NCI-H1092 treated with DMSO at 0.1 percent for 48 hours (cell line): ENCODE results near the gene FRYL.
A peak's percentile ranks its signal among the peaks of the same experiment; 100 is the strongest.
"Not testable (repeated sequence)": the region's sequence is repeated elsewhere in the genome, so short reads cannot be mapped to it uniquely, and the experiment has no call there.

ENCODE experiments used
- DNase-seq: peaks from one replicate; lab custom pipeline; 2025; lab: John Stamatoyannopoulos, UW

Gene FRYL

DNA sequence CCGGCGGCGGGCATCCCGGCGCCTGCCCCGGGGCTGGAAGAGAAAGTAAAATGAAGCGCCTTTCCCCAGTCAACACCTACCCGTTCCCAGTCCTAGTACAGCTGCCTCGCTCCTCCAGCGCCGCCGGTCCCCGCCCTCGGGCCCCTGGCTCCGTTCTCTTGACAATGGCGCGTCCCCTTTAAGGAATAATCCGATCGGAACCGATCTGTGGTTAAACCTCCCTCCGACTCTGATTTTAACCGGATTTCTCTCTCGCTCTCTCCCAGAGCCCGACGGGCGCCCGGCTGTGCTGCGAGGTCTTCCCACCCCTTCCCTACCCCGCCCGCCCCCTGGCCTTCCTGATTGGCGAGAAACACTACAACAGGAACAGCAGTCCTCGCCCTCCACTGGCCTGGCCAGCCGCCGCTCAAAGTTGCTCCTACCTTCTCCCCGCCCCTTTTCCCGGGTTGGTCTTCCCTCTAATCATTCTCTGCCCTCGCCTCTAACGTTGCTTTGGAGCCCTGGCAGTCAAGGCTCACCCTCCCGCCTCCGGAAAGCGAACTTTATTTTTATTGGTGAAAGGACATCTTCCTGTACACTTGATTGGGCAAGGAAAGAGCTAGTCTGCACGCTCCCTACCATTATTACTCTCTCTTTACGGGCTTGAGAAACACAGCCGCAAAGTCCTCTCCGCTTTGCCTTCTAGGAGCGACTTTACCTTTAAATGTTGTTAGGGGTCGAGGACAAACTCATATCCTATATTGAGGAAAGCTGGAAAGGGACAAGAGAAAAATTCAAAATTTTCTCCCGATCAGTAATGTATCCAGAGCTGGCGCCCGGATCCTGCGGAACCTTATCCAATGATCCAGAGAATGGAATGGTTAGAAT is at the start of gene FRYL:
FRYL (minus strand) TSS at position 282 of the 867 bp plus-strand sequence. CDS start 145,869 bp downstream, outside the sequence.
- peak; percentile 100 for DNase-seq

DNA sequence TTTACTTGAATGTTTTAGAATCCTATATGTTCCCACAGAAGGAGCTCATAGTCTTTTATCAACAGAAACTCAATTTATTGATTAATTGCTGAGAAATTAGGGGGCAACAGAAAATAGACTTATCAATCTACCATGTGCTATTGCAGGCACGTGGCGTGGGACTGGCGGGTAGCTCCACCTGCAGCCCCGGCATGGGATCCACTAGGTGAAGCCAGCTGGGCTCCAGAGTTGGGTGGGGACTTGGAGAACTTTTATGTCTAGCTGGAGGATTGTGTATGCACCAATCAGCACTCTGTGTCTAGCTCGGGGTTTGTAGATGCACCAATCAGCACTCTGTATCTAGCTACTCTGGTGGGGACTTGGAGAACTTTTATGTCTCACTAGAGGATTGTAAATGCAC is 47.5 kb upstream of the FRYL start:
- DNase-seq = no peak

DNA sequence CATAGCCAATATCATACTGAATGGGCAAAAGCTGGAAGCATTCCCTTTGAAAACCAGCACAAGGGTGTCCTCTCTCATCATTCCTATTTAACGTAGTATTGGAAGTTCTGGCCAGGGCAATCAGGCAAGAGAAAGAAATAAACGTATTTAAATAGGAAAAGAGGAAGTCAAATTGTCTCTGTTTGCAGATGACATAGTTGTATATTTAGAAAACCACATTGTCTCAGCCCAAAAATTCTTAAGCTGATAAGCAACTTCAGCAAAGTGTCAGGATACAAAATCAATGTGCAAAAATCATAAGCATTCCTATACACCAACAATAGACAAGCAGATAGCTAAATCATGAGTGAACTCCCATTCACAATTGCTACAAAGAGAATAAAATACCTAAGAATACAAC is 41.4 kb upstream of the FRYL start:
- not testable (repeated sequence) for DNase-seq

DNA sequence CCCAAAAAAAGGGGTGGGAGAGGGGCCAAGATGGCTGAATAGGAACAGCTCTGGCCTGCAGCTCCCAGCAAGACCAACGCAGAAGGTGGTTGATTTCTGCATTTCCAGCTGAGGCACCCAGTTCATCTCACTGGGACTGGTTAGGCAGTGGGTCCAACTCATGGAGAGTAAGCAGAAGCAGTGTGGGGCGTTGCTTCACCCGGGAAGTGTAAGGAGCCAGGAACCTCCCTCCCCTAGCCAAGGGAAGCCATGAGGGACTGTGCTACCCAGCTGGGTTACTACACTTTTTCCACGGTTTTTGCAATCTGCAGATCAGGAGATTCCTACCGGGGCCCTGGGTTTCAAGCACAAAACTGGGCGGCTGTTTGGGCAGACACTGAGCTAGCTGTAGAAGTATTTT is 36.9 kb upstream of the FRYL start:
- no peak for DNase-seq

DNA sequence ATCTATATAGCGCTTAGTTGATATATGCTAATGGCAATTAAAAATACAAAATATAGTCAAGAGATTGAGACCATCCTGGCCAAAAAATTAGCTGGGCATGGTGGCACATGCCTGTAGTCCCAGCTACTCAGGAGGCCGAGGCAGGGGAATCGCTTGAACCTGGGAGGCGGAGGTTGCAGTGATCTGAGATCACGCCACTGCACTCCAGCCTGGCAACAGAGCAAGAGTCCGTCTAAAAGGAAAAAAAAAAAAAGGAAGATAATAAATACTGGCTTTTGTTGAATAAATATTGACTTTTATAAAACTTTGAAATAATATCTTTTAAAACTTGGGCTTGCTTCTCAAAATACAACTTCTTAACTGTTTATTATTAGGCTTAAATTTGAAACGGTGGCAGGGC is 36.2 kb upstream of the FRYL start:
- not testable (repeated sequence) for DNase-seq

DNA sequence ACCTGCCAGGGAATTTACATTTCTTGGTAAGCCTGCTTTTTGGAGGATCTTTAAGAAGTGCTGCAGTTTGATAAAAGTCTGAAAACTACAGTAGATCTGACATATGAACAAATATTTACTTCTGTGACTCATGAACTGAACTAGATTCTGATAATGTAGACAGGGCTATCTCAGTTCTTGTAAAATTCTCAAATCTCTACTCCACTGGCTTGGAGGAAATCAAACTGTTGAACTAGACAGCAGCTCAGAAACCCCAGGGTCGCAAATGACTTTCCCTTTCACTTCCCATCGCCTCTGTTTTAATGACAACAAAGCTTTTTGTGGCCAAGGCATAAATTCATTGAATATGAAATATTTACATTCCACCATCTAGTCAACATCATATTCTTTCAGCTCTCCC is 35.4 kb upstream of the FRYL start:
- no peak for DNase-seq

DNA sequence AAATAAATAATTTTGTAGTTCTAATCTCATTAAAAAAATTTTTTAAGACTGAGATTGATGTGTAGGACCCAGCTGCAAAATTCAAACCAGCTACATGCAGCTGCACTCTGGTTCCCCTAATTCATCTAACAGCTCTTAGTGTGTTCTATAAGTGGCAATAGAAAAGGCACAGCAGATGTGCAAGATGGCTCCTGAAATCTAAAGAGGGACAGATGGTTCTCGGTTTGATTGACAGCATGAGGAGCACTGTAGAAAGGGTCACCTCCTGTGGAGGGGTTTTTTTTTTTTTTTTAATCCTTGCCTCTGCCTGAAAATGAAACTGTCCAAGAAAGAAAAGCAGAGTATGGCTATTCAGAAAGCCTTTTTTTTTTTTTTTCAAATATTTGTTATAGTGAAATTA is 33.9 kb upstream of the FRYL start:
- DNase-seq = peak; percentile 42

DNA sequence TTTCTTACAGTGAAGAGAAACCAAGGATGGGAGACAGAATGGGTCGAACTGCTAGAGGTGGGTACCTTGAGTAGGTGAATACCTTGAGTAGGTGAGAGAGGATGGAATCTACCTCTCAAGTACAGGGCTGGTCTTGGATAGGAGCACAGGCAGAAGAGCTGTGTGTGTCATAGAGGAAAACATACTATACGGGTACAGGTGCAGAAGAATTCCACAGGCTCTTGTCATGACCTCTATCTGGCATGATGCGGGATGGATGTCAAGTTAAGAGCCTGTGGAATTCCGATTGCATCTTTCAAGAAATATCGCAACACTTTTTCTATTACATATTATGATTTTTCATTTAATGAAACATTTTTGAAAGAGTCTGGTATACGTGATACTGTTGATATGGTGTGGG is 32.8 kb upstream of the FRYL start:
- DNase-seq = no peak

DNA sequence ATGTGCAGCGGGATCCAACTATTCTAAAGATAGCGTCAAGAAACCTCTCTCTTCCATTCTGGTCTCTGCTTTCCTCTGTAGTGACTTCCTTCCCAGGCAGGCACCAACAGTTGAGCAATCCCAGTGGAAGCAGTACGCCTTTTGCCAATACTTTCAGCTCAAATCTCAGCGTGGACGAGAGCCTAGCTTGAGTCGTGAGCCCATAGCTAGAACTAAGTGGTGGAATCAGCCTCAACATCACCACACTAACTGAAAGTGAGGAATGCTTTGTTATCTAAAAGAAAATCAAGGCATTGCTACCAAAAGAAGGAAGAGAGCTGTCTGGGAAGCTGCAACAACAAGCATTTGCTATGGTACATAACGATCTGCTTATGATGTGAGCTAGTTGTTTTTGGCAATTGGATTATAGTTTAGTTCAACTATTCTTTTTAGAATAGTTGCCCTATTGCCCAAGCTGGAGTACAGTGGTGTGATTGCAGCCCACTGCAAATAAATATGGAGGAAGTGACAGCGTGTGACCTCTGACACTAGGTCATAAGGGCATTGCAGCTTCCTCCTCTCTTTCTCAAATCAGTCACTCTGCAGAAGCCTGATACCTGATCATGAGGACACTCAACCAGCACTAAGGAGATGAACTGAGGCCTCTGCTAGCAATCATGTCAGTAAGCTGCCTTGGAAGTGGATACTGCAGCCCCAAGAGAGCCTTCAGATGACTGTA is 24.7 kb upstream of the FRYL start:
- DNase-seq = no peak

DNA sequence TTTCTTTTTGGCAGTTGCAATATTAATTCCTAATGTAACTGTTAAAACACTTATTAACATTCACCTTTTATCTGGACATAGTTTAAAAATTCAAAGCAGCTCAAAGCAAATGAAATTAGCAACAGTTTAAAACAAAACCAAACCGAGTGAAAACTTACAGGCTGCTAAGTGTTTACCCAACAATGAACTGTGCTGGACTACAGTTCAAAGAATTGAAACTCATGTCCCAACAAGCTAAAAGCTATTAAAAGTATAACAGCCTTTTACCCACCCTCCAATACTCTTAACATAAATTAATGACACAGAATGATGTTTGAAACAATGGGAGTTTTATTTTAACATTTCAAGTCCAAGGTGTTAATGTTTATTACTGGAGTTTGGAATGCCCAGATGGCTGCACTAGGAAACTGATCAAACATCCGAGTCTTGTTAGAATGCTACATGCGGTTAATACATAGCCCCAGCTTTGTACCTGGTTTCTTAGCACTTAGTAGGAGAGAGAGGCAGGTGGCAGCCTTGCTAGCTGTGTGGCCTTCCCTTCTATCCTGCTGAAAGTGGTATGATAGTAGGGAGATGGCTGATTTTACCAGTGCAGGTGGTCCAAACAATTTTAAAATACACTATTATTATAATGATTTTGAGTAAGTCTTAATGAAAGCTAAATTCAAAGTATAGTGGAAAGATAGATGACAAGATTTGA is 21.1 kb upstream of the FRYL start:
- no peak for DNase-seq

DNA sequence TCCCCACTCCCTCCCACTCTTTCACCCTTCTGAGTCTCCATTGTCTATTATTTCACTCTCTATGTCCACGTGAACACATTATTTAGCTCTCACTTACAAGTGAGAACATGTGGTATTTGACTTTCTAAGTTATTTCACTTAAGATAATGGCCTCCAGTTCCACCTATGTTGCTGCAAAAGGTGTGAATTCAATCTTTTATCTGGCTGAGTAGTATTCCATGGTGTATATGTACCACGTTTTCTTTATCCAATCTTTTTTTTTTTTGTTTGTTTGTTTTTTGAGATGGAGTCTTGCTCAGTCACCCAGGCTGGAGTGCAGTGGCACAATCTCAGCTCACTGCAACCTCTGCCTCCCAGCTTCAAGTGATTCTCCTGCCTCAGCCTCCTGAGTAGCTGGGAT is 20.1 kb upstream of the FRYL start:
- not testable (repeated sequence) for DNase-seq

DNA sequence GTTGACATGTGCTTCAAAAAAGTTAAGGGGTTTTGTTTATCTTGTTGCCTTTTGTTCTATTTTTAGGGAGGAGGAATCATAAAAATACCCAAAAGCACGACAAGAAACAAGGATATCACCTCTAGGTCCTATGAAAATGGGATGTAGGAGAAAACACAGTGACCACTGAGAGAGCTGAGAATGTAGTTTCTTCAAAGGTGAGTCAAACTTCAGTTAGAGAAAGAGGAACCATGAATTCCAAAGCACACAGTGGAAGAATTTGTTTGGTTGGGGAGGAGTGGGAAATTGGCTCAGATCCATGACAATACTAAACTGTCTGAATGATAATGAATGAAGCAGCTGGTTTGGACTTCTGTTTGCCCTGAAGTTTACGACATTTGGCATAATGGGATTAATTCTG is 19.1 kb upstream of the FRYL start:
- no peak for DNase-seq

DNA sequence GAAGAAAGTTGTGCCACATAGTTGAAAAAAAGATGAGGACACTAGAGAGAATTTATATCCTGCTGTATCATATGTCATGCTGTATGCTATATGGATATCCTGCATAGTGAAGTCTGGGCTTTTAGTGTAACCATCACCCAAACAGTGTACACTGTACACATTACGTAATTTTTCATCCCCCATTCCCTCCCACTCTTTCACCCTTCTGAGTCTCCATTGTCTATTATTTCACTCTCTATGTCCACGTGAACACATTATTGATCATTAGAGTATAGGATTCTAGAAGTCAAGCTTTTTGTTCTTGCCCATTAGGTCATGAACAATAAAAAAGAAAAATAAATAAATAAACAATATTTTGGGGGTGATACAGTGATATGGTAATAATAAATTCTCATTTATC is 18.0 kb upstream of the FRYL start:
- DNase-seq = no peak

DNA sequence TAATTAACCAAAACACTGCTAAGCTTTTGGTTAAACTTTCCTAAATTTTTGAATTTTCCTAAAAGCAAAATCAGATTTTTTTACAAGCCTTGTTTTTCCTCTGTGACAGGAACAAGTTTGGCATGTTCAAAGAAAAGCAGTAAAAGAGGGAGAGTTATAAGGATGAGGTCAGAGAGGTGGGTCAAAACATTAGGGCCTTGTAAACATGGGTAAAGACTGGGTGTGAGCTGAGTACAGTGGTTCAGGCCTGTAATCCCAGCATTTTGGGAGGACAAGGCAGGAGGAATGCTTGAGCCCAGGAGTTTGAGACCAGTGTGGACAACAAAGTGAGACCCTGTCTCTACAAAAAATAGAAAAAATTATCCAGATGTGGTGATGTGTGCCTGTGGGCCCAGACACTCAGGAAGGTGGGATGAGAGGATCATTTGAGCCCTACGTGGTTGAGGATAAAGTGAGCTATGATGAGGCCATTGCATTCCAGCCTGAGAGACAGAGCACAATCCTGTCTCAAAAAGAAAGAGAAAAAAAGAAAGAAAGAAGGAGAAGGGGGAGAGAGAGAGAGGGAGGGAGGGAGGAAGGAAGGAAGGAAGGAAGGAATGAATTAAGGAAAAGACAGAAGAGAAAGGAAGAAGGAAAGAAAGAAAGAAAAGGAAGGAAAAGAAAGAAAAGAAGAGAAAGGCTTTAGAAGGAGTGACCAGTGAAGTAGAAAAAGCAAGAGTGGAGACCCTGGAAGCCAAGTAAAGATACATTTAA is 17.0 kb upstream of the FRYL start:
- no peak for DNase-seq

DNA sequence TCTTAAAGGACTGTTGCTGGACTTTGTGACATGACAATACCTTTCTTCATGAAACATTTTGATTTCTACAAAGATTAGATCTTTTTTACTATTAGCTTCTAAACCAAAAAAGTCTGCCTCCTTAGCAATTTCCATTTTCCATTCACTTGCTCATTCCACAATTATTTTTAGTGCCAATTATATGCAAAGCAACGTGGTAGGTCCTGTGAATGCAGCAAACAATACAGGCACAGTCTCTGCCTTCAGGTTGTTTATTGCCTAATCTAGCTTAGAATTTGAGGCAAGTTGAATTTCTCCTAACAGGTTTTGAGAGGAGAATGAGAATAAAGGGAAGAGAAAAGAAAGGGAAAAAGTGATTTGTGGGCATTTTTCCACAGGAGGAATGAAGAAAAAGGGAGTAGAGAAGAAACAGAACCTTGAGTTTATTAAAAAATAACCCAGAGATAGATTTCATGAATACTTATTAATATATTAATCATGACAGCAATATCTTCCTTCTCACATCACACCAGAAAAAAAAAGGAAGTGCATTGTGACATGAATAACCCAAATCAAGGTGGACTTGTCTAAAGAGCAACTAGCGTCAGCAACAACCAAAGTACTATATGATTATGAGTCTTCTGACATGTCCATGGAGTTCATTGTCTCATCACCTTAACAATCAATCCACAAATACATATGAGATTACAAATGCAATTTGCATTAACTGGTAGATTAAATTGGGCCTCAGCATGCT is 16.3 kb upstream of the FRYL start:
- DNase-seq = no peak

DNA sequence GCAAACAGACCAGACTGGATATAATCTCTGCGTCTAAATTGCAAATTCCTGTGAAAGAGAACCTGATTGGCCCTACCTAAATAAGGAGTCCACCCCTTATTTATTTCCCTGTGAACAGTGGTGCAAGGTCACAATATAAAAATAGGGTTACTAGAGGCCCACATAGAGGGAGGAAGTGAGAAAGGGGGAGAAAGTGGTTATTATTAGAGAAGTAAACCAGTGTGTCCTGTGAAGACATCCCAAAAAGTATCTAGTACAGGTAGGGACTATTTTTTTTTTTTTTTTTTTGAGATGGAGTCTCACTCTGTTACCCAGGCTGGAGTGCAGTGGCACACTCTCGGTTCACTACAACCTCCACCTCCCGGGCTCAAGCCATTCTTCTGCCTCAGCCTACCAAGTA is 15.0 kb upstream of the FRYL start:
- DNase-seq = no peak

DNA sequence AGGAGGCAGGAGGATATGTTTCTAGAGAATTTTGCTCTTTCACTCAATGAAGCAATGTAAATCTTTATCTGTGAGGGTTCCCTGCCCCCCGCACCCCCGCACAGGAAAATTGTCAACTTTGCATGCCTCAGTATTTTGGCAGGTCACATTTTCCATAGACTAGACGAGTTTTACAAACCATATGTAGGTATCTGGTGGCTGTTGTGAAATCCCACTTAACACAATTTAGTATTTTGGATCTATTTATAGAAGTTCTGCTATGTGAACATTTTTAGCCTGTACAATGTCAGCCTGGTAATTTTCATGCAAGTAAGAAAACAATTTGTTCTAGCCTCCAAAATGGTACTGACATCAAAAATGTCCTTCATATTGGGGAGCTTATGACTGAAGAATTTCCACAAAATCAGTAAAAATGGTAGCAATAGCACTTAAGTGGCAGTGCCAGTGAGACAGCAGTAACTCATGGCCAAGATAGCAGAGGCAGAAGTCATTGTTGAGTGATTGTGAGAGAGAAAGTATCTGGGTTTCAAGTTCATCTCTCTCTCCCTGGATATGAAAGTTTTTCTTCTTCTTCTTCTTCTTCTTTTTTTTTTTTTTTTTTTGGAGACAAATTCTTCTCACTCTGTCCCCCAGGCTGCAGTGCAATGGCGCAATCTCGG is 12.4 kb upstream of the FRYL start:
- DNase-seq = no peak

DNA sequence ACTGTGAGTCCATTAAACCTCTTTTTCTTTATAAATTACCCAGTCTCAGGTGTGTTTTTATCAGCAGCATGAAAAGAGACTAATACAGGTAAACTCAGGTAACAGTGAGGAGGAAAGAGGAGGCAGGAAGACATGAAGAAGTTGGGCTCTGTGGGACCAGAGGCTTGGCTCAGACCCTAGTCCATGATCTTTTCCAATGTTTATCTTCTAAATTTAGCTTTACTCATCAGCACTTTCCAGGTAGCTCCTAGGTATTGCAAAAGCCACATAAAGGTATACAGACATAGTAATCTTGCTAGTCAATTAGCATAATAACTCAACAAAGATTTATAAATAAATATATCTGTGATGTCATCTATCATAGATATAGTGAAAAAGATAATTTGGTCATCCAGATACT is 11.2 kb upstream of the FRYL start:
- DNase-seq = no peak

DNA sequence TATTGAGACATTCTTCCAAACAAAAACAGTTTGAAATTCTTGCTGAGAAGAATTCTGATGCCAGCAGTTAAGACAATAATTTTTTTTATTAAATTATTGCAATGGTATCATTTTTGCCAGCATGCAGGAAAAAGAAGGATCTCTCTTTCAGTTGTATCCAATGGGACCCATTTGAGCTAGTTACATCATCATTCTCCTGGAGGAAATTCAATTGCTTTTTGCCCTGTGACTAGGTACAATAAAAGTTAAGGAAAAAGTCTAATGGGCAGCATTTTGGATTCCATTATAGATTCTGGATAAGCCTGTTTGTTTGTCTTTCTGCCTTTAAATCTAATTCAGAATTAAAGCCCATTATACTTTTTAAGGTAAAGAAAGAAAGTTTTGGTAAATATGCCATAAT is 10.5 kb upstream of the FRYL start:
- no peak for DNase-seq

DNA sequence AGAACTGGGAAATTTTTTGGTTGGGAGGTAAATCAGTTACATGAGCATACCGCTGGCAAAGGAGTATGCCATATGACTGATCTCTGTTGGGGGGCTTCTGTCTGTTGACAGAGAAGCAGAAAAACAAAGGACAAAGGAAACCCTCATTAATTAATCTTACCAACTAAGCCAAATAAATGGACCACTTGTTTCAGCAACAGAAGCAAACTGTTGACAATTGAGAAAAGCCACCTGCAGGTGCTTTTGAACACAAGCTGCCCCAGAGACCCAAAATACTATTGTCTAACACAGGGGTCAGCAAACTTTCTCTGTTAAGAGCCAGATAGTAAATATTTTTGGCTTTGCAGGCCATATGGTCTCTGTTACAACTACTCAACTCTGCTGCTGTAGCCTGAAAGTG is 7.0 kb upstream of the FRYL start:
- no peak for DNase-seq

DNA sequence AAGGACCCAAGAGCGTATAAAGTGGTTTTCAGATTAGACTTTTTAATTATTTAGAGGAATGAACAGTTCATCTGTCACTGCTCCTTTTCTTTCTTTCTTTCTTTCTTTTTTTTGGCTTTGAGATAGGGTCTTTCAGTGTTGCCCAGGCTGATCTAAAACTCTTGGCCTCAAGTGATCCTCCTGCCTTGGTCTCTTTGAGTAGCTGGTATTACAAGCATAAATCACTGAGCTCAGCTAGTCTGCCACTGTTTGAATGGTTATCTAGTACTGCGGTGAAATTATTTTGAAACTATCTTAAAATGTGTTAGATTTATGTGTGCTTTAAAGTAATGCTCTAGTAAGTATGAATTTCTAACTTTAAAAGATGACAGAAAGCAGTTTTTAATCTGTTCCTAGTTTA is 6.5 kb upstream of the FRYL start:
- DNase-seq = no peak
